Neutrophil (primary cell): ENCODE data around the gene CAMTA1.

ENCODE experiments used
- H3K27ac ChIP-seq: fragments of 200-600 bp; sonication (generic); 2 replicates; pipeline ENCODE4 v1.5.1; 2016; ENCODE audit warnings: mild to moderate bottlenecking, moderate library complexity
- H3K27me3 ChIP-seq: fragments of 200-600 bp; sonication (generic); 2 replicates; pipeline ENCODE4 v1.6.0; 2016; ENCODE audit warnings: mild to moderate bottlenecking
- H3K36me3 ChIP-seq: fragments of 200-600 bp; sonication (generic); 2 replicates; pipeline ENCODE4 v1.5.1; 2017
- H3K4me1 ChIP-seq, 2 experiments: fragments of 200-600 bp in 1 of 2; sonication (generic) in 1 of 2; 1 replicate in 1 of 2; 2 replicates in 1 of 2; pipeline versions ENCODE4 v1.5.1 to v1.6.1; 2013 to 2016; ENCODE audit warnings: low read depth in 1 of 2, low read length in 1 of 2, mild to moderate bottlenecking in 1 of 2, moderate library complexity in 1 of 2; ENCODE audit not compliant: control insufficient read depth in 1 of 2, insufficient read depth in 1 of 2
- H3K4me3 ChIP-seq, 2 experiments: fragments of 200-600 bp in 1 of 2; sonication (generic) in 1 of 2; 1 replicate in 1 of 2; 2 replicates in 1 of 2; pipeline ENCODE4 v1.5.1; 2013 to 2016; ENCODE audit warnings: low read depth in 1 of 2, low read length in 1 of 2, mild to moderate bottlenecking in 1 of 2, moderate library complexity in 1 of 2
- H3K9me3 ChIP-seq: fragments of 200-600 bp; sonication (generic); 2 replicates; pipeline ENCODE4 v1.5.1; 2016
- TF ChIP-seq, protein P1 (sequence below): fragments of 200-600 bp; sonication (generic); IDR thresholded peaks from 2 replicates; pipeline ENCODE4 v1.5.1; 2016; ENCODE audit warnings: antibody characterized with exemption

CAMTA1 gene

GRCh38 chr1:7672864-7673263 lies 887.6 kb downstream of the CAMTA1 start:
- Histone ChIP-seq H3K36me3 (no peaks in the 10 kb centered on the region), H3K9me3 (no peaks in the 10 kb centered on the region), H3K4me1 (peaks cover 0 to 5% of the 10 kb centered on the region in 2 experiments), H3K4me3 (no peak overlapping the region), H3K27me3 (peaks cover 23% of the 10 kb centered on the region), H3K27ac (no peak overlapping the region)
- TF ChIP-seq, protein P1, sequence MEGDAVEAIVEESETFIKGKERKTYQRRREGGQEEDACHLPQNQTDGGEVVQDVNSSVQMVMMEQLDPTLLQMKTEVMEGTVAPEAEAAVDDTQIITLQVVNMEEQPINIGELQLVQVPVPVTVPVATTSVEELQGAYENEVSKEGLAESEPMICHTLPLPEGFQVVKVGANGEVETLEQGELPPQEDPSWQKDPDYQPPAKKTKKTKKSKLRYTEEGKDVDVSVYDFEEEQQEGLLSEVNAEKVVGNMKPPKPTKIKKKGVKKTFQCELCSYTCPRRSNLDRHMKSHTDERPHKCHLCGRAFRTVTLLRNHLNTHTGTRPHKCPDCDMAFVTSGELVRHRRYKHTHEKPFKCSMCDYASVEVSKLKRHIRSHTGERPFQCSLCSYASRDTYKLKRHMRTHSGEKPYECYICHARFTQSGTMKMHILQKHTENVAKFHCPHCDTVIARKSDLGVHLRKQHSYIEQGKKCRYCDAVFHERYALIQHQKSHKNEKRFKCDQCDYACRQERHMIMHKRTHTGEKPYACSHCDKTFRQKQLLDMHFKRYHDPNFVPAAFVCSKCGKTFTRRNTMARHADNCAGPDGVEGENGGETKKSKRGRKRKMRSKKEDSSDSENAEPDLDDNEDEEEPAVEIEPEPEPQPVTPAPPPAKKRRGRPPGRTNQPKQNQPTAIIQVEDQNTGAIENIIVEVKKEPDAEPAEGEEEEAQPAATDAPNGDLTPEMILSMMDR: no peak

GRCh38 chr1:7674972-7675371 lies 889.7 kb downstream of the CAMTA1 start:
- H3K27me3 ChIP-seq: peaks cover 39% of the 10 kb centered on the region

DNA sequence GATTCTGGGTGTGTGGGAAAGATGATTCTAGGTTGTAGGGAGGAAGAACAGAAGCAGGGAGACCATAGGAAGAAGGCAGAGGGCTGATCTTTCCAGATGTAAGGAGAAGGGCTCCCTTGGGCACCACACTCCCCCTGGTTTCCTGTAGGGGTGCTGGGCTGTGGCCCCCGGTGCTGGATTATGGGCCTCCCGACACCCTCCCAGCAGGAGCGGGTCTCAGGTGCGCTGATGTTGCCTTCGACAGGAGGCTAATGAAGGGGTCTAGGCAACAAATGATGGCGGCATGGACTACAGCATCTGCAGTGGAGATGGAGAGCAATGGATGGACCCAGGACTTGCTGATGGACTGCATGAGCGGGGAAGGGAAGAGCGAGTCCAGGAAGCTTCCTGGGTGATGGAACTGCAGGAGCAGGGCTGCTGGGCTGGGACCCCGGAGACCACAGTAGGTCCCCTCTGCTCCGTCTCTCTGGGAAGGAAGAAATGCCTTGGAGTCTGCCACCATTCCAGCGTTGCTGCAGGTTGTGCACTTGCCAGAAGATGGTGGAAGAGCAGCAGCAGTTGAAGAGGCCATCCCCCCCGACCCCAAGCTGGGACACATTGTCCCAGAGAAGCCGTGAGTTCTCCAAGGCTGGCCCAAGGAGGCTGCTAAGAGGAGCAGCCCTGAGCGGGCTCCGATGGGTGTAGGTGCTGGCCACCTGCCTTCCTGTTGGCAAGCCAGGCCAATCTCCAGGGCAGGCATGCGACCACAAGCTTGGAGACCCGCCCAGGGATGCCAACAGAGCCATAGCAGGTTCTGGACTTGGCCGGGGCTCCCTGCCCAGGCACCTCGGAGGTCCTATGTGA lies 890.4 kb downstream of the CAMTA1 start:
- Histone ChIP-seq H3K27ac (no peak overlapping the region), H3K36me3 (no peaks in the 10 kb centered on the region), H3K4me3 (no peak overlapping the region), H3K9me3 (no peaks in the 10 kb centered on the region), H3K4me1 (peaks cover 6% of the 10 kb centered on the region in 2 experiments), H3K27me3 (peaks cover 39% of the 10 kb centered on the region)
- TF ChIP-seq, protein P1: no peak

More at GRCh38 chr1:7674972-7675371, 889.7 kb downstream of the CAMTA1 start:
- TF ChIP-seq, protein P1: no peak
- H3K9me3 ChIP-seq: no peaks in the 10 kb centered on the region
- H3K36me3 ChIP-seq: no peaks in the 10 kb centered on the region
- no peak overlapping the region for H3K4me3 ChIP-seq
- peaks cover 1 to 2% of the 10 kb centered on the region in 2 experiments for H3K4me1 ChIP-seq
- H3K27ac ChIP-seq: no peak overlapping the region

- Histone ChIP-seq H3K9me3 (no peaks in the 10 kb centered on the region), H3K4me3 (no peak overlapping the region), H3K4me1 (peaks cover 6 to 7% of the 10 kb centered on the region in 2 experiments), H3K36me3 (no peaks in the 10 kb centered on the region), H3K27ac (no peak overlapping the region), H3K27me3 (peaks cover 45% of the 10 kb centered on the region)
- TF ChIP-seq, protein P1: no peak
Observed at GRCh38 chr1:7676274-7676945, 891.2 kb downstream of the CAMTA1 start.

DNA sequence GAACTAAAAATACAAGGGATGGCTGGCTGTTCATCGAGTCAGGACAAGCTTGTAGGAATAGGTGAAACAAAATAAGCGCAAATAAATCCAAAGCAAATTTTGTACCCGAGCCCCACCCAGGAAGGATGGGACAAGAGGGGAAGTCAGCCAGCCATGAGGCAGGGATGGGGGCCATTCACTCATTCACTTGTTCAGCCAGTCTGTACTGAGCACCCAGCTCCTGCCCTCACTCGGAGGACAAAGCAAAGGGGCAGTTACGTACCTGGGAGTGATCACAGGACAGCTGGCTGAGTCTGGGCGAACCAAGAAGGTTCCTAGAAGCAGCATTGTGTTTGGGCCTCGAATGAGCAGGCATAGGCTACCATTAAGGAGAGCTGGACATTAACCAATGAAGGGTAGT lies 891.9 kb downstream of the CAMTA1 start:
- Histone ChIP-seq H3K36me3 (no peaks in the 10 kb centered on the region), H3K27ac (no peak overlapping the region), H3K27me3 (peaks cover 52% of the 10 kb centered on the region), H3K4me3 (no peak overlapping the region), H3K9me3 (no peaks in the 10 kb centered on the region), H3K4me1 (peaks cover 6 to 7% of the 10 kb centered on the region in 2 experiments)
- TF ChIP-seq, protein P1: no peak
